AG08395 (cell line): ENCODE measurements around the gene CLEC12A.

Experiments
- DNase-seq: peaks from one replicate; pipeline ENCODE4 v3.0.0; 2012; ENCODE audit warnings: mixed read lengths, low spot score

Gene CLEC12A

DNA sequence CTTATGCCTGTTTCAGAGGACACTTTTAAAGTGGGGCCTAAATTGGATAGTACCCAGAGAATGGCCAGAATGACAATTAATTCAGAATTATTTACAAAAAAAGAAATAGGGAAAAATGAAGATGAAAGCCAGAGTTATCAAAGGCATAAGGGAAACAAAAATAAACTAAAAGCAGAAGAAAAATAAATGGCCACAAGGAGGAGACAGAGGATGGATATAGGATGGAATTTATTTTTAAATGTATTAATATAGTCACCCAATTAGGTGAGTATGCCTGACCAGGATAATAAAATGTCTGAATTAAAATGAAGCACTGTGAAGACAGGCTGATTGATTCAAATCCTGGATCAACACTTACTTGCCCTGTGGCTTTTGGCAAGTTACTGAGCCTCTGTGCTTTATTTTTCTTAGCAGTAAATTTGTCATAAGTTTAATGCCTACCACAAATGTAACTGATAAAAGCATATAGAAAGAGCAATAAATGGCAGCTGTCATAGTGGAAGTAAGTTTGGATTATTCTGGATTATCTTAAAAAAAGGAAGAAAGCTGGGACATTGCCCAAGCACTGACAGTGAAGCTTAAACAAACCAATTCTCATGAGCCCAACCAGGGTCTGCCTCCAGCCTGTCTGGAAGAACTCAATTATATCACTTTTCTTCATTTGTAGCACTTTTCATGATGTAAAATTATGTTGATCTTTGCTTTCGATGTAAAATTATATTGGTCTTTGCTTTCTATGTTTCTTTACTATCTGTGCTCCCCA, 62.8 kb downstream of the CLEC12A start:
- DNase-seq = peak; percentile 22
